Measurements from ENCODE around the gene BCL2L2. TPM values are rescaled to one million over a fixed set of nuclear protein-coding genes. Genes with fewer than 3 reads are reported as not detected.

BCL2L2 gene
- total and polyA plus RNA-seq, 2 experiments from 2014 or later, result 4.3 to 20.8 TPM

DNA sequence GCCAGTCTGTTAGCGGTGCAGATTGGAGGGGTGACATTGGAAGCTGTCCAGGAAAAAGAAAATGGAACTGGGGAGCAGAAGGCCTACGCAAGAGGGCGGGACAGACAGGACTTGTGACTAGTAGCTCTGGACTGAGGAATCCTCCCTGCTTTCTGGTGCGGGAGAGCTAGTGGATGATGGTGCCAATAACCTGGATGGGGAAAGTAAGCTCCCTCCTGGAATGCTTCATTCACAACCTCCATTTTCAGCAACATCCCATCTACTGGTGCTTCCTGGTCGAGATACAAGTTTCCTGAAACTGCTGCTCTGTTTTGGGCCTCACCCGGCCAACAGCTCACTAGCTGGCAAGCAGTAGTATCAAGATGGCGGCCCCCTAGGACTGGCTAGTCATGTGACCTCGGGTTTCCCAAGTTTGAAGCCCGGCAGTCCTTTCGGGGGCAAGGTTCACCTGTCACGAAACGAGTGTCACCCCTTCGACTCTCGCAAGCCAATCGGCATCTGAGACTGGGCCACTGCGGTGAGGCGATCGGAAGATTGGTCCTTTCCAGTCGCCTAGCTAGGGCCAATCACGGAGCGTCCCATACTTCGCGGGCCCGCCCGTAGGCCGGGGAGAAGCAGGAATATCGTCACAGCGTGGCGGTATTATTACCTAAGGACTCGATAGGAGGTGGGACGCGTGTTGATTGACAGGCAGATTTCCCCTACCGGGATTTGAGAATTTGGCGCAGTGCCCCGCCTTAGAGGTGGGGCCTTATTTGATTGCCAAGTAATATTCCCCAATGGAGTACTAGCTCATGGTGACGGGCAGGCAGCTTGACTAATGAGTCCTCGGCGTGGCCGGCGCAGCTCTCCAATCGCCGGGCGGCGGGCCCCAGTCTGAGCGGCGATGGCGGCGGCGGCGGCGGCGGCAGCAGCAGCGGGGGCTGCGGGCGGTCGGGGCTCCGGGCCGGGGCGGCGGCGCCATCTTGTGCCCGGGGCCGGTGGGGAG is 14.2 kb downstream of the BCL2L2 start, which contains the start of gene PABPN1:
Gene PABPN1 (plus strand): TSS at position 874 of the 988 bp plus-strand sequence. CDS start 13 bp downstream, at position 887.
- H3K9me3 ChIP-seq (ENCODE audit: low read depth), result no peaks in the 10 kb centered on the region
- no peaks in the 10 kb centered on the region for H3K9me2 ChIP-seq (replicated peaks; ENCODE audit: insufficient read depth)
- H3K79me2 ChIP-seq, result peaks cover 28% of the 10 kb centered on the region
- H3K4me1 ChIP-seq (ENCODE audit: insufficient read depth), result peaks cover 14% of the 10 kb centered on the region
- H3K27ac ChIP-seq, result peak within 1 kb of the TSS; percentile 97
- H2AFZ ChIP-seq, result peak within 1 kb of the TSS; percentile 59
- peak within 1 kb of the TSS; percentile 91 for H3K4me2 ChIP-seq
- DNase-seq (ENCODE audit: low spot score), result peak; percentile 100
- peak within 1 kb of the TSS; percentile 95 for H3K4me3 ChIP-seq
- H4K20me1 ChIP-seq (ENCODE audit: insufficient read depth, poor library complexity, severe bottlenecking), result peaks cover 12% of the 10 kb centered on the region
- H3K36me3 ChIP-seq (replicated peaks; ENCODE audit: insufficient read depth, low read depth), result no peaks in the 10 kb centered on the region
- 8% methylated on average over 45 of the region's 63 CpGs for WGBS (ENCODE audit: low lambda C conversion rate, missing lambda C conversion rate)
- no peaks in the 10 kb centered on the region for H3K27me3 ChIP-seq
- TF ChIP-seq EZH2 (IDR thresholded peaks at IDR 0.05; ENCODE audit: borderline replicate concordance), result no peak
- TF ChIP-seq EZH2phosphoT487 (IDR thresholded peaks at IDR 0.05; ENCODE audit: low read depth, severe bottlenecking, unreplicated experiment), result no peak
- TF ChIP-seq, protein P1, sequence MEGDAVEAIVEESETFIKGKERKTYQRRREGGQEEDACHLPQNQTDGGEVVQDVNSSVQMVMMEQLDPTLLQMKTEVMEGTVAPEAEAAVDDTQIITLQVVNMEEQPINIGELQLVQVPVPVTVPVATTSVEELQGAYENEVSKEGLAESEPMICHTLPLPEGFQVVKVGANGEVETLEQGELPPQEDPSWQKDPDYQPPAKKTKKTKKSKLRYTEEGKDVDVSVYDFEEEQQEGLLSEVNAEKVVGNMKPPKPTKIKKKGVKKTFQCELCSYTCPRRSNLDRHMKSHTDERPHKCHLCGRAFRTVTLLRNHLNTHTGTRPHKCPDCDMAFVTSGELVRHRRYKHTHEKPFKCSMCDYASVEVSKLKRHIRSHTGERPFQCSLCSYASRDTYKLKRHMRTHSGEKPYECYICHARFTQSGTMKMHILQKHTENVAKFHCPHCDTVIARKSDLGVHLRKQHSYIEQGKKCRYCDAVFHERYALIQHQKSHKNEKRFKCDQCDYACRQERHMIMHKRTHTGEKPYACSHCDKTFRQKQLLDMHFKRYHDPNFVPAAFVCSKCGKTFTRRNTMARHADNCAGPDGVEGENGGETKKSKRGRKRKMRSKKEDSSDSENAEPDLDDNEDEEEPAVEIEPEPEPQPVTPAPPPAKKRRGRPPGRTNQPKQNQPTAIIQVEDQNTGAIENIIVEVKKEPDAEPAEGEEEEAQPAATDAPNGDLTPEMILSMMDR (IDR thresholded peaks at IDR 0.05; ENCODE audit: poor library complexity), result no peak

DNA sequence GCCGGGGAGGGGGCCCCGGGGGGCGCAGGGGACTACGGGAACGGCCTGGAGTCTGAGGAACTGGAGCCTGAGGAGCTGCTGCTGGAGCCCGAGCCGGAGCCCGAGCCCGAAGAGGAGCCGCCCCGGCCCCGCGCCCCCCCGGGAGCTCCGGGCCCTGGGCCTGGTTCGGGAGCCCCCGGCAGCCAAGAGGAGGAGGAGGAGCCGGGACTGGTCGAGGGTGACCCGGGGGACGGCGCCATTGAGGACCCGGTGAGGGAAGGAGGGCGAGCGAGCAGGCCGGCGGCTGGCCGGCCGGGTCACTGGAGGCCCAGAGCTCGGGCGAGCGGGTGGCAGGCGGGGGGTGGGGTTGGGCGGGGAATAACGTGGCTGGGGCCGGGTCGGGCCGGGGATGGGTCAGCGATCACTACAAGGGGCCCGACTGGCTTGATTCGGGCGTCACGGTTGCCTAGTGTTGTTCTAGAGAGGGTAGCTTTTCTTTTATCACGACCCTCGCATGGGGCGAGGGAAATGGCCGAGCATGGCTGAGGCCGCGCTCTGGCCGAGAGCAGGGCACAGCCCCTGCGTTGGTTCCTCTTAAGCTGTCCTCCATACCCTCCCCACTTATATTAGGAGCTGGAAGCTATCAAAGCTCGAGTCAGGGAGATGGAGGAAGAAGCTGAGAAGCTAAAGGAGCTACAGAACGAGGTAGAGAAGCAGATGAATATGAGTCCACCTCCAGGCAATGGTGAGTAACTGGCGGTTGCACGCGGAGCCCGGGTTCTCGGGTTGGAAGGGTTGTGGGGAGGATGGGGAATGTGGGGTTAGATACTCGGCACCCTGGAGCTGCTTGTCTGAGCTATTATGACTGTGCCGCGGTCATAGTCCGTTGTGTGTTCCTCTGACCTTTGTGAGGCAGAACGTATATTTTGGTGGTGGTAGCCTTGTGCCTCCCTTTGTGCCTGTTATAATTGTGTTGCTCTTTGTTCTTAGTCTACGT is 15.2 kb downstream of the BCL2L2 start:
- DNase-seq (ENCODE audit: low spot score), result peak; percentile 66
- Histone ChIP-seq H3K4me2 (peak overlapping the region; percentile 91), H3K36me3 (replicated peaks; ENCODE audit: insufficient read depth, low read depth) (no peaks in the 10 kb centered on the region), H3K27ac (peak overlapping the region; percentile 97), H4K20me1 (ENCODE audit: insufficient read depth, poor library complexity, severe bottlenecking) (peaks cover 12% of the 10 kb centered on the region), H3K9me3 (ENCODE audit: low read depth) (no peaks in the 10 kb centered on the region), H3K79me2 (peaks cover 28% of the 10 kb centered on the region), H3K9me2 (replicated peaks; ENCODE audit: insufficient read depth) (no peaks in the 10 kb centered on the region), H3K27me3 (no peaks in the 10 kb centered on the region), H3K4me1 (ENCODE audit: insufficient read depth) (peaks cover 14% of the 10 kb centered on the region), H2AFZ (peak overlapping the region; percentile 59), H3K4me3 (peak overlapping the region; percentile 95)
- under 1% methylated on average over 45 of the region's 64 CpGs for WGBS (ENCODE audit: low lambda C conversion rate, missing lambda C conversion rate)
- no peak for TF ChIP-seq EZH2 (IDR thresholded peaks at IDR 0.05; ENCODE audit: borderline replicate concordance)
- TF ChIP-seq, protein P1 (IDR thresholded peaks at IDR 0.05; ENCODE audit: poor library complexity), result peak; percentile 5

DNA sequence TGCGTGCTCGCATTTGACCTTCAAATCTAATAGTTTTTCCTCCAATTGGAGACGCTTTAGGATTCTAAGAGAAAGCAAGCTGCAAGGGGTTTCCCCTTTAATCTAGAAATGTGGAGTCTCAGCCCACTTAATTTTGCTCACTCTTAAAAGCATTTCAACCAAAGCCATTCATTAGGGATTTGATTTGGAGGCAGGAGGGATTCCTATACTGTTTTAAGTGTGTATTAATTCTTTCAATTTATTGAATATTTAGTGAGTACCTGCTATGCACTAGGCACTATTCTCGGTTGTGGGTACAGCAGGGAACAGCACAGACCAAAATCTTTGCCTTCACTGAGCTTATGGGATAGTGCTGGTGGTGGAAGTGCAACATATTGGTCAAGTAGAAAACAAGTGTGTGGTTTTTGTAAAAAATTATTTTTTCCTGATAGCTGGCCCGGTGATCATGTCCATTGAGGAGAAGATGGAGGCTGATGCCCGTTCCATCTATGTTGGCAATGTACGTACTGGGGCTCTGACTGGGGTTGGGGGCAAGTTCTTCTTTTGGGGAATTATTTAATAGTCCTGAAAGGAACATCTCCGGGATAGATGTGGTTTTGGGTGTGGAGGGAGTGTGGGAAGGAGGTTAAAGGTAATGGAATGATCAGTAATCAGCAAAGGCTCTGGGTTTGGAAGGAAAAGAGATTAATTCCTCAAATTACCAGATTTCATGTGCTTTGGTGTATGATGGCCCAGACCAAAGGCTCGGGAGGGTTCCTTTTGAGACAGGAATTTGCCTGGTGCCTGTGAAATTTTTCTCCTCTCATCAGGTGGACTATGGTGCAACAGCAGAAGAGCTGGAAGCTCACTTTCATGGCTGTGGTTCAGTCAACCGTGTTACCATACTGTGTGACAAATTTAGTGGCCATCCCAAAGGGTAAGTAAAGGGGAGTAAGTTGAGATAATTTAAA is 16.2 kb downstream of the BCL2L2 start:
- no peaks in the 10 kb centered on the region for H3K9me2 ChIP-seq (replicated peaks; ENCODE audit: insufficient read depth)
- no peaks in the 10 kb centered on the region for H3K27me3 ChIP-seq
- no peaks in the 10 kb centered on the region for H3K36me3 ChIP-seq (replicated peaks; ENCODE audit: insufficient read depth, low read depth)
- peaks cover 28% of the 10 kb centered on the region for H3K79me2 ChIP-seq
- no peak for DNase-seq (ENCODE audit: low spot score)
- H3K4me2 ChIP-seq, result peak overlapping the region; percentile 91
- TF ChIP-seq EZH2 (IDR thresholded peaks at IDR 0.05; ENCODE audit: borderline replicate concordance) (no peak), EZH2phosphoT487 (IDR thresholded peaks at IDR 0.05; ENCODE audit: low read depth, severe bottlenecking, unreplicated experiment) (no peak)
- TF ChIP-seq, protein P1 (IDR thresholded peaks at IDR 0.05; ENCODE audit: poor library complexity), result no peak
- H4K20me1 ChIP-seq (ENCODE audit: insufficient read depth, poor library complexity, severe bottlenecking), result peaks cover 12% of the 10 kb centered on the region
- peak overlapping the region; percentile 95 for H3K4me3 ChIP-seq
- H2AFZ ChIP-seq, result no peak overlapping the region
- peaks cover 14% of the 10 kb centered on the region for H3K4me1 ChIP-seq (ENCODE audit: insufficient read depth)
- H3K27ac ChIP-seq, result peak overlapping the region; percentile 97
- no peaks in the 10 kb centered on the region for H3K9me3 ChIP-seq (ENCODE audit: low read depth)
- 47% methylated on average over 10 of the region's 10 CpGs for WGBS (ENCODE audit: low lambda C conversion rate, missing lambda C conversion rate)

All from hepatocyte (in vitro differentiated cells).